ENCODE measurements around the gene PHF24. TPM values are rescaled to one million over a fixed set of nuclear protein-coding genes. Genes with fewer than 3 reads are reported as not detected.

PHF24 gene
- total and polyA plus RNA-seq, 9 donors, result 0.06 to 0.54 (median 0.12) TPM

GRCh38 chr9:34990908-34991606, 33.0 kb downstream of the PHF24 start:
- whole genome bisulfite sequencing (ENCODE audit: insufficient coverage), result 70% methylated on average over 3 of the region's 7 CpGs

GRCh38 chr9:34991607-34992375, 33.7 kb downstream of the PHF24 start:
- peak; percentile 20 for DNase-seq
- H3K27ac ChIP-seq (ENCODE audit: low read length), result peak overlapping the region; percentile 95
- H3K9me3 ChIP-seq (replicated peaks; ENCODE audit: control insufficient read depth, low read depth, low read length), result no peaks in the 10 kb centered on the region
- no peak overlapping the region for H3K4me3 ChIP-seq (ENCODE audit: low read length)
- peaks cover 15% of the 10 kb centered on the region for H3K36me3 ChIP-seq (ENCODE audit: control insufficient read depth, insufficient read depth, low read length)
- WGBS (ENCODE audit: insufficient coverage), result 73% methylated on average over 2 of the region's 15 CpGs
- peaks cover 4% of the 10 kb centered on the region for H3K27me3 ChIP-seq (ENCODE audit: control insufficient read depth, insufficient read depth, low read length)
- H3K4me1 ChIP-seq (ENCODE audit: control insufficient read depth, insufficient read depth, low read length), result peaks cover 73% of the 10 kb centered on the region

More at GRCh38 chr9:34990908-34991606, 33.0 kb downstream of the PHF24 start:
- Histone ChIP-seq H3K27ac (ENCODE audit: low read length) (peak overlapping the region; percentile 95), H3K4me1 (ENCODE audit: control insufficient read depth, insufficient read depth, low read length) (peaks cover 66% of the 10 kb centered on the region), H3K9me3 (replicated peaks; ENCODE audit: control insufficient read depth, low read depth, low read length) (no peaks in the 10 kb centered on the region), H3K36me3 (ENCODE audit: control insufficient read depth, insufficient read depth, low read length) (peaks cover 8% of the 10 kb centered on the region), H3K27me3 (ENCODE audit: control insufficient read depth, insufficient read depth, low read length) (peaks cover 4% of the 10 kb centered on the region), H3K4me3 (ENCODE audit: low read length) (peak overlapping the region; percentile 95)
- peak; percentile 15 for DNase-seq

GRCh38 chr9:34992376-34992951, 34.4 kb downstream of the PHF24 start:
- H3K4me1 ChIP-seq (ENCODE audit: control insufficient read depth, insufficient read depth, low read length), result peaks cover 77% of the 10 kb centered on the region
- H3K27ac ChIP-seq (ENCODE audit: low read length), result peak overlapping the region; percentile 88
- H3K27me3 ChIP-seq (ENCODE audit: control insufficient read depth, insufficient read depth, low read length), result peaks cover under 1% of the 10 kb centered on the region
- WGBS (ENCODE audit: insufficient coverage), result 73% methylated on average over 15 of the region's 16 CpGs
- DNase-seq, result peak; percentile 61
- no peaks in the 10 kb centered on the region for H3K9me3 ChIP-seq (replicated peaks; ENCODE audit: control insufficient read depth, low read depth, low read length)
- H3K4me3 ChIP-seq (ENCODE audit: low read length), result no peak overlapping the region
- H3K36me3 ChIP-seq (ENCODE audit: control insufficient read depth, insufficient read depth, low read length), result peaks cover 22% of the 10 kb centered on the region

GRCh38 chr9:34993502-34994259, 35.6 kb downstream of the PHF24 start:
- H3K4me1 ChIP-seq (ENCODE audit: control insufficient read depth, insufficient read depth, low read length), result peaks cover 73% of the 10 kb centered on the region
- peak; percentile 91 for DNase-seq
- H3K9me3 ChIP-seq (replicated peaks; ENCODE audit: control insufficient read depth, low read depth, low read length), result no peaks in the 10 kb centered on the region
- H3K27me3 ChIP-seq (ENCODE audit: control insufficient read depth, insufficient read depth, low read length), result no peaks in the 10 kb centered on the region
- peak overlapping the region; percentile 88 for H3K27ac ChIP-seq (ENCODE audit: low read length)
- peak overlapping the region; percentile 1 for H3K4me3 ChIP-seq (ENCODE audit: low read length)
- WGBS (ENCODE audit: insufficient coverage), result 5% methylated on average over 3 of the region's 10 CpGs
- H3K36me3 ChIP-seq (ENCODE audit: control insufficient read depth, insufficient read depth, low read length), result peaks cover 30% of the 10 kb centered on the region

- Histone ChIP-seq H3K4me1 (ENCODE audit: control insufficient read depth, insufficient read depth, low read length) (peaks cover 70% of the 10 kb centered on the region), H3K9me3 (replicated peaks; ENCODE audit: control insufficient read depth, low read depth, low read length) (no peaks in the 10 kb centered on the region), H3K4me3 (ENCODE audit: low read length) (peak overlapping the region; percentile 1), H3K27me3 (ENCODE audit: control insufficient read depth, insufficient read depth, low read length) (no peaks in the 10 kb centered on the region), H3K36me3 (ENCODE audit: control insufficient read depth, insufficient read depth, low read length) (peaks cover 30% of the 10 kb centered on the region), H3K27ac (ENCODE audit: low read length) (peak overlapping the region; percentile 88)
- WGBS (ENCODE audit: insufficient coverage), result no CpG with 5 or more reads among the region's 4 CpGs
- DNase-seq, result peak; percentile 58
These were observed 36.3 kb downstream of the PHF24 start for GRCh38 chr9:34994260-34994899.

DNA sequence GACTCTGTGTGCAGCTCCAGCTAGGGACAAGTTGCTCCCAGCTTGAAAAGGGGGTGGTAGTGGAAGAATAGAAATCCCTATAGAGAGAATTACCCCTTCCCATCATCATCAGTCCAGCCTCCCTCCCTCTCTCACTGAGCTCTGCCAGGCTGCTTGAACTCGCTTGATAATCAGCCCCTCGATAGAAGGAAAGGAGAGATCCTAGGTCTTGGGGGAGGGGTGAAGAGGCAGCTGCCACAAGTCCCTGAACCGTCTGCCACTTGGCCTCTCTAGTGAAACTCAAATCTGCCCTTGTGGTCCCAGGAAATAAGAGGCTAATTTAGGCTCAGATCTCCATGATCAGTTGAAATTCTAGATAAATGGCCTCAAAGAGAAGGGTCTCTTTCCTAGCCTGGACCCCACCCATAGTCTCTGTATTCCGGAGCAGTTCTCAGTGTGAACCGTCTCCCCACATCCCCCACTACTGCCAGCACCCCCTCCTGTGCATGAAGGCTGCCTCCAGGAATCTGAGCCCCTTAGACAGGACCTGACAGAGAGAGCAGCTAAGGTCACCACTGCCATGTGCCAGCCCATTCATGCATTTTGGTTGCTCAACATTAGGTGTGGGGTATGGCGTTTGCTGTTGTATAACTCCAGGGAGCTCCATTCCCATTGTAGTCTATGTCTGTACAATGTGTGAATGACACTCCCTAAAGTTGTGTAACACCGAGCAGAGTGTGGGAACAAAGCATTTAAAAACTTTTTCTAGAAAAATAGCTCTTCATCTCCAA, 37.0 kb downstream of the PHF24 start:
- Histone ChIP-seq H3K9me3 (replicated peaks; ENCODE audit: control insufficient read depth, low read depth, low read length) (no peaks in the 10 kb centered on the region), H3K27me3 (ENCODE audit: control insufficient read depth, insufficient read depth, low read length) (no peaks in the 10 kb centered on the region), H3K36me3 (ENCODE audit: control insufficient read depth, insufficient read depth, low read length) (peaks cover 31% of the 10 kb centered on the region), H3K4me3 (ENCODE audit: low read length) (peak overlapping the region; percentile 3), H3K4me1 (ENCODE audit: control insufficient read depth, insufficient read depth, low read length) (peaks cover 69% of the 10 kb centered on the region), H3K27ac (ENCODE audit: low read length) (peak overlapping the region; percentile 88)
- 42% methylated on average over 3 of the region's 7 CpGs for WGBS (ENCODE audit: insufficient coverage)
- DNase-seq, result peak; percentile 51

DNA sequence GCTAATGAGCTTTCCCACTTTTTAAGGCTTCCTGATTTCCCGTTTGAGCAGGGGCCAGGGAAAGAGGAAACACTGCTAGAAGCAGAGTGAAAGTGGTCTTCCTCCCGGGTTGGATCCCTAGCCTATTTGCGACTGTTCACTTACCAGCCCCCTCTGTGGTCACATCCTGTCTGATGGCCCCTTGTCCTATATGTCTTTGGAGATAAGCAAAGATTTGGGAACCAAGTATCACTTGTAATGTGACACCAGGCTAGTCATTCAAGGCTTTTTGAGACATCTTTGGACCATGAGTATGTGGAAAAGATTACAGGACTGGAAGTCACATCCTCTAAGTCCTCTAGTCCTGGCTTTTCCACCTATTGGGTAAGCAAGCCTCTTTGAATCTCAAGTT, 37.6 kb downstream of the PHF24 start:
- peak overlapping the region; percentile 88 for H3K27ac ChIP-seq (ENCODE audit: low read length)
- no peak for DNase-seq
- no peaks in the 10 kb centered on the region for H3K27me3 ChIP-seq (ENCODE audit: control insufficient read depth, insufficient read depth, low read length)
- no CpG with 5 or more reads among the region's 3 CpGs for WGBS (ENCODE audit: insufficient coverage)
- H3K9me3 ChIP-seq (replicated peaks; ENCODE audit: control insufficient read depth, low read depth, low read length), result no peaks in the 10 kb centered on the region
- peaks cover 63% of the 10 kb centered on the region for H3K4me1 ChIP-seq (ENCODE audit: control insufficient read depth, insufficient read depth, low read length)
- H3K4me3 ChIP-seq (ENCODE audit: low read length), result no peak overlapping the region
- H3K36me3 ChIP-seq (ENCODE audit: control insufficient read depth, insufficient read depth, low read length), result peaks cover 32% of the 10 kb centered on the region

GRCh38 chr9:34996181-34996904, 38.3 kb downstream of the PHF24 start:
- 96% methylated on average over 18 of the region's 26 CpGs for WGBS (ENCODE audit: insufficient coverage)
- H3K4me3 ChIP-seq (ENCODE audit: low read length), result no peak overlapping the region
- H3K27me3 ChIP-seq (ENCODE audit: control insufficient read depth, insufficient read depth, low read length), result no peaks in the 10 kb centered on the region

More at GRCh38 chr9:34996181-34996904, 38.3 kb downstream of the PHF24 start:
- Histone ChIP-seq H3K36me3 (ENCODE audit: control insufficient read depth, insufficient read depth, low read length) (peaks cover 29% of the 10 kb centered on the region), H3K4me1 (ENCODE audit: control insufficient read depth, insufficient read depth, low read length) (peaks cover 56% of the 10 kb centered on the region), H3K27ac (ENCODE audit: low read length) (peak overlapping the region; percentile 88), H3K9me3 (replicated peaks; ENCODE audit: control insufficient read depth, low read depth, low read length) (no peaks in the 10 kb centered on the region)
- DNase-seq, result no peak
